Thyroid gland (tissue), 4 donors: Measurements from ENCODE around the gene RIMBP2. TPM values are rescaled to one million over a fixed set of nuclear protein-coding genes. Genes with fewer than 3 reads are reported as not detected.

Experiments
- DNase-seq, 2 donors: peaks; one replicate each; pipeline ENCODE4 v3.0.0-alpha.2; 2019
- H3K27ac ChIP-seq, 3 donors: fragments of 200-600 bp; sonication (generic); 1 replicate in 2 of 3; 2 replicates in 1 of 3; pipeline ENCODE4 v1.5.1; 2016 to 2019; ENCODE audit warnings: mild to moderate bottlenecking in 1 of 3, moderate library complexity in 1 of 3
- H3K27me3 ChIP-seq: fragments of 200-600 bp; sonication (generic); one replicate; pipeline ENCODE4 v1.5.1; 2019
- H3K36me3 ChIP-seq, 2 donors: fragments of 200-600 bp; sonication (generic); one replicate each; pipeline ENCODE4 v1.5.1; 2016 to 2019
- H3K4me1 ChIP-seq, 2 donors: fragments of 200-600 bp; sonication (generic); one replicate each; pipeline ENCODE4 v1.5.1; 2017 to 2019
- H3K4me3 ChIP-seq, 3 donors: fragments of 200-600 bp; sonication (generic); replicated peaks in 1 of 3; 1 replicate in 2 of 3; 2 replicates in 1 of 3; pipeline ENCODE4 v1.5.1; 2016; ENCODE audit warnings: mild to moderate bottlenecking in 1 of 3
- H3K9me3 ChIP-seq: fragments of 200-600 bp; sonication (generic); one replicate; pipeline ENCODE4 v1.5.1; 2017
- CTCF ChIP-seq, 6 experiments: fragments of 200-600 bp in 3 of 6; fragments of 450-650 bp in 3 of 6; sonication (generic) in 3 of 6; IDR thresholded peaks; one replicate each; pipeline ENCODE4 v1.5.1; 2016 to 2019; ENCODE audit warnings: antibody characterized with exemption in 6 of 6, mild to moderate bottlenecking in 2 of 6, inconsistent platforms in 1 of 6, moderate library complexity in 1 of 6
- POLR2A ChIP-seq, 2 donors: fragments of 450-650 bp; IDR thresholded peaks; one replicate each; pipeline ENCODE4 v1.6.1; 2017; ENCODE audit warnings: antibody characterized with exemption in 2 of 2, mild to moderate bottlenecking in 2 of 2, moderate library complexity in 1 of 2
- WGBS, 2 donors: methylation state at CpG; one replicate each; pipeline ENCODE4 v1.1.5; 2017; 5-methylcytosine and 5-hydroxymethylcytosine counted together
- intact Hi-C: fragments of 100-400 bp; cut with DNase I; formaldehyde crosslinking; loops from one replicate; pipeline ENCODE4 v1.15.1; 2023
- total RNA-seq, 4 donors: library from RNA; depleted of rRNA; stranded (reverse); fragments of >200 nt; gene quantifications; one replicate each; pipeline ENCODE4 v1.2.3, GENCODE V29; 2016

RIMBP2 gene
- total RNA-seq, 4 donors from 2014 or later, result 0.11 to 2.2 (median 0.63) TPM

DNA sequence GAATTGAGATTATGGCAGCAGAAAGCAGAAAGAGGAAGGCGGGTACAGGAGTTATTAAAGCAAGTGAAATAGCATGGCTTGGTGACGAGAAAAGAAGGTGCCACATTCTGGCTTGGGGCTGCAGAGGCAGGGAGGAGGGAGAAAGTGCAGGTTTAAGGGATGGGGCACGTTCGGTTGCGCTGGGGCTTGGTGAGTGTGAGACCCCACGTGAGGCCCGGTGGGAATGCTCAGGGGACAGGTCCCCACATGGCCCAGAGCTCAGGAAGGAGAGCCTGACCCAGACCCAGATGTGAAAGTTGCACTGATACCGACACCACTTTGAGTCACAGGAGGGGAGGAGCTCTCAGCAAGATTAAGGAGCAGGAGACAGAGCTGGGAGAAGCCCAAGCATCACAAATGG lies 191.3 kb downstream of the RIMBP2 start:
- Histone ChIP-seq H3K4me3 (no peak overlapping the region), H3K9me3 (no peaks in the 10 kb centered on the region), H3K27me3 (no peaks in the 10 kb centered on the region), H3K27ac (no peak overlapping the region), H3K4me1 (no peaks in the 10 kb centered on the region), H3K36me3 (no peaks in the 10 kb centered on the region)
- 79 to 87% methylated on average over 8 of the region's 8 CpGs for WGBS, 2 donors
- DNase-seq, result no peak
- intact Hi-C loops, result no loop called here
- no peak for TF ChIP-seq POLR2A (IDR thresholded peaks at IDR 0.05)
- no peak for TF ChIP-seq CTCF (IDR thresholded peaks at IDR 0.05)

DNA sequence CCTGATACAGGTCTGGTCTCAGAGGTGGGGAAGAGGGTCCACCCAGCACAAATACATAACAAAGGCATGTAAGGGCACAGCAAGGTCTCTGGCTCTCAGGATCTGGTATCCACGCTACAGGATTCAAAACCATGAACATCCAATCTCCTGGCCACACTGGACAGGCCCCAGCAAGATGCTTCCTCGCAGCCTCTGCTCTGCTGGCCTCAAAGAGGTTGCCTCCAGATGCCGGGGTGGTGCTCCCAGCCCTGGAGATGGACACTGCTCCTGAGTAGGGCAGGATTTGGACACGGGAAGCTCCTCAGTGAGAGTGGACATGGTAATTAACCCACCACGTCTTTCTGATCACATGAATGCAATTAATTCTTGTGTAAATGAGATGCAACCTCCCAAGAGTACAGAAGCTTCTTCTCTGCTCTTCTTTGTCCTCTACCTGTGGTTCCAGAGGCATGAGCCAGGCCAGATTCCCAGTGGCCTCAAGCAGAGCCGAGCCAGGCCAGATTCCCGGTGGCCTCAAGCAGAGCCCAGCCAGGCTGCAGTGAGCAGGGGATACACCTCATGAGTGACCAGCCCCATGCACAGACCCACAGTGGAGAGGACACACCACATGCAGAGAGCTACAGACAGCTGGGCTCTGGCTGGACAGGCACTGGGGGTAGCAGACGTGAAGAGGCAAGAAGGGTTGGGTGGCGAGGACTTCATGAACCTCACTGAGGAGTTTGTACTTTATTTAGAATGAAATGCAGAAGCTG lies 192.1 kb downstream of the RIMBP2 start:
- Histone ChIP-seq H3K36me3 (no peaks in the 10 kb centered on the region), H3K27me3 (no peaks in the 10 kb centered on the region), H3K27ac (no peak overlapping the region), H3K4me3 (no peak overlapping the region), H3K9me3 (no peaks in the 10 kb centered on the region), H3K4me1 (no peaks in the 10 kb centered on the region)
- intact Hi-C loops, result no loop called here
- DNase-seq, result no peak
- 79 to 81% methylated on average over 8 to 9 of the region's 9 CpGs for whole genome bisulfite sequencing, 2 donors
- no peak for TF ChIP-seq CTCF (IDR thresholded peaks at IDR 0.05)
- TF ChIP-seq POLR2A (IDR thresholded peaks at IDR 0.05), result no peak

- 86 to 92% methylated on average over 9 of the region's 9 CpGs for WGBS, 2 donors
- no peaks in the 10 kb centered on the region for H3K36me3 ChIP-seq
- H3K27ac ChIP-seq, result no peak overlapping the region
- no peaks in the 10 kb centered on the region for H3K9me3 ChIP-seq
- no peak for DNase-seq
- no peaks in the 10 kb centered on the region for H3K27me3 ChIP-seq
- intact Hi-C loops, result no loop called here
- no peak overlapping the region for H3K4me3 ChIP-seq
- TF ChIP-seq POLR2A (IDR thresholded peaks at IDR 0.05) (no peak), CTCF (IDR thresholded peaks at IDR 0.05) (no peak)
- no peaks in the 10 kb centered on the region for H3K4me1 ChIP-seq
These were observed 192.9 kb downstream of the RIMBP2 start for GRCh38 chr12:130523208-130523607.

DNA sequence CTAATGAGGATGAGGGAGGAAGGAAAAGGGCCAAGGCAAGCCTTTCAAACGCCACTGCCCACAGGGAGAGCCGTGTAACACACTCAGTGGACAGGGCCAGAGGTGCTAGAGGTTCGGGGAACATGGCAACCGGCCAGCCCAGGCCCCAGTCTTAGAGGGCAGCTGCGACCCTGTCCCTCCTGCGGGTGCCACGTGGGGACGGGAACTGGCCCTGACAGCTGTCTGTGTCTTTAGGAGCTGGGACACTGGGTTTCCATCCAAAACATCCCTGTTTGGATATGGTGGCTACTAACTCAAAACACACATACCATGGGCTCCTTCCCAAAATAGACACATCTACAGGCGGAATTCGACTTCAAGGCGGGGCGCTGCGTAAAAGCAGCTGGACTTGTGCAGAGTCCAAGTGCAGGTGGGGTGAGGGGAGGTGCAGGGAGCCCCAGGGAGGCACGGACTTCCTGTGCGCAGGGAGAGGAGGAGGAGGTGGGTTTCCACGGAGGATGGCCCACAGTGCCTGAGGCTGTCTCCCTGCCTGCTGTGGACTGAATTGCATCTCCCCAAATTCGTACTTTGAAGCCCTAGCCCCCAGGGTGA lies 193.8 kb downstream of the RIMBP2 start:
- 73% methylated on average over 17 of the region's 17 CpGs for WGBS, 2 donors
- TF ChIP-seq POLR2A (IDR thresholded peaks at IDR 0.05), result no peak
- no peak for TF ChIP-seq CTCF (IDR thresholded peaks at IDR 0.05)
- no peaks in the 10 kb centered on the region for H3K27me3 ChIP-seq
- intact Hi-C loops, result no loop called here
- no peak overlapping the region for H3K4me3 ChIP-seq
- no peak overlapping the region for H3K27ac ChIP-seq
- no peaks in the 10 kb centered on the region for H3K36me3 ChIP-seq
- no peak for DNase-seq
- no peaks in the 10 kb centered on the region for H3K4me1 ChIP-seq
- no peaks in the 10 kb centered on the region for H3K9me3 ChIP-seq

DNA sequence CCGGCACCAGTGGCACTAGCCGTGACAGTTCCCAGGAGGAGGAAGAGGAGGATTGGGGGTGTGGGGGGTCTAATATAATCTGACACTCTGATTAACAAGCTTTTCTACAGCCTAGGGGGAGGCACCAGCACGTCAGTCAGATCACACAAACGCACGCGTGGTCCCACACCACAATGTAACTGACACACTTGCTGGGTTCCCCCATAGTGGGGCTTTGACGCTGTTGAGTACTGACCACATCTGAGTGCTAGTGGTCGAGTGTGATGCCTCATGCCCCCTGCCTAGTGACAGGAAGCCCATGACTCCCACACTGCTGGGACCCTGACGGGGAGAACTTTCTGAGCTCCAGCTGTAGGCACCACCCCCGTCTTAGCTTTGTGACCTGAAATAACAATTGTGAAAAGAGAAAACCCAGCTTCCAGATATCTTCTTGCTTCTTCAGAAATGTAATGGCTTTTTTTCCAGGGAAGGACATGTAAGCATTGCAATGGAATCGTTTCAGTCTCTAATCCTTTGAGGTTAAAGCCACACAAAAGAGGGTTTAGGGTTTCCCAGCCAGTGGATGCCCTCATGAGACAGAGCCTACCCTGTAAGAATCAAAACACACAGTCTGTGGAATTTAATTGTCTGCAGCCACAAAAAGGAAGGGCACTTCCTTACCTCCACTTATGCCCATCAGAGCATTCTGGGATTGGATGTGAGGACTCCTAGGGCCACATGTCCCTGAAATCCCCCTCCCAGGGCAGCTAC lies 194.5 kb downstream of the RIMBP2 start:
- no peak for DNase-seq
- 77 to 81% methylated on average over 11 of the region's 11 CpGs for WGBS, 2 donors
- H3K27me3 ChIP-seq, result no peaks in the 10 kb centered on the region
- H3K27ac ChIP-seq, result no peak overlapping the region
- no peaks in the 10 kb centered on the region for H3K36me3 ChIP-seq
- no peak overlapping the region for H3K4me3 ChIP-seq
- intact Hi-C loops, result no loop called here
- H3K4me1 ChIP-seq, result no peaks in the 10 kb centered on the region
- TF ChIP-seq POLR2A (IDR thresholded peaks at IDR 0.05), result no peak
- no peak for TF ChIP-seq CTCF (IDR thresholded peaks at IDR 0.05)
- no peaks in the 10 kb centered on the region for H3K9me3 ChIP-seq
